Bone marrow (tissue), 2 donors: ENCODE measurements around the gene KRT79.
"Not testable (repeated sequence)": the region's sequence is repeated elsewhere in the genome, so short reads cannot be mapped to it uniquely, and the experiment has no call there.

Experiments
- DNase-seq, 2 donors: peaks; one replicate each; lab custom pipeline; 2025; lab: John Stamatoyannopoulos, UW

Gene KRT79

GRCh38 chr12:52806821-52807543 is 27.1 kb downstream of the KRT79 start:
- DNase-seq = no peak

GRCh38 chr12:52806169-52806811 is 27.8 kb downstream of the KRT79 start:
- no peak for DNase-seq

- DNase-seq = no peak
These were observed 28.4 kb downstream of the KRT79 start for GRCh38 chr12:52805739-52806138.

- DNase-seq = no peak
These were observed 29.1 kb downstream of the KRT79 start for GRCh38 chr12:52805000-52805399.

- DNase-seq = no peak
These were observed 31.7 kb downstream of the KRT79 start for GRCh38 chr12:52802442-52802841.

- no peak for DNase-seq
These were observed 32.3 kb downstream of the KRT79 start for GRCh38 chr12:52801773-52802172.

- DNase-seq = no peak
These were observed 33.7 kb downstream of the KRT79 start for GRCh38 chr12:52800259-52800917.

GRCh38 chr12:52799505-52800211 is 34.5 kb downstream of the KRT79 start:
- DNase-seq = no peak

- no peak for DNase-seq
These were observed 35.2 kb downstream of the KRT79 start for GRCh38 chr12:52798671-52799504.

- DNase-seq = no peak
These were observed 36.0 kb downstream of the KRT79 start for GRCh38 chr12:52798003-52798670.

- DNase-seq = no peak
These were observed 36.6 kb downstream of the KRT79 start for GRCh38 chr12:52797529-52797894.

GRCh38 chr12:52796839-52797528 is 37.1 kb downstream of the KRT79 start:
- DNase-seq = no peak

- no peak for DNase-seq
These were observed 37.7 kb downstream of the KRT79 start for GRCh38 chr12:52796429-52796794.

GRCh38 chr12:52795694-52796428 is 38.2 kb downstream of the KRT79 start, which contains the start of gene KRT3:
Gene KRT3 (minus strand): TSS chr12:52796117. CDS start chr12:52796042, 75 bp downstream.
- no peak for DNase-seq

GRCh38 chr12:52795332-52795674 is 38.8 kb downstream of the KRT79 start:
- DNase-seq = not testable (repeated sequence)

GRCh38 chr12:52794479-52795331 is 39.4 kb downstream of the KRT79 start:
- DNase-seq = no peak

GRCh38 chr12:52792185-52793029 is 41.7 kb downstream of the KRT79 start:
- DNase-seq = no peak
